Measurements from ENCODE around the gene PRICKLE1. TPM values are rescaled to one million over a fixed set of nuclear protein-coding genes. Genes with fewer than 3 reads are reported as not detected.

The PRICKLE1 gene
- total RNA-seq, 1 donor from 2014 or later: 22.2 TPM

DNA sequence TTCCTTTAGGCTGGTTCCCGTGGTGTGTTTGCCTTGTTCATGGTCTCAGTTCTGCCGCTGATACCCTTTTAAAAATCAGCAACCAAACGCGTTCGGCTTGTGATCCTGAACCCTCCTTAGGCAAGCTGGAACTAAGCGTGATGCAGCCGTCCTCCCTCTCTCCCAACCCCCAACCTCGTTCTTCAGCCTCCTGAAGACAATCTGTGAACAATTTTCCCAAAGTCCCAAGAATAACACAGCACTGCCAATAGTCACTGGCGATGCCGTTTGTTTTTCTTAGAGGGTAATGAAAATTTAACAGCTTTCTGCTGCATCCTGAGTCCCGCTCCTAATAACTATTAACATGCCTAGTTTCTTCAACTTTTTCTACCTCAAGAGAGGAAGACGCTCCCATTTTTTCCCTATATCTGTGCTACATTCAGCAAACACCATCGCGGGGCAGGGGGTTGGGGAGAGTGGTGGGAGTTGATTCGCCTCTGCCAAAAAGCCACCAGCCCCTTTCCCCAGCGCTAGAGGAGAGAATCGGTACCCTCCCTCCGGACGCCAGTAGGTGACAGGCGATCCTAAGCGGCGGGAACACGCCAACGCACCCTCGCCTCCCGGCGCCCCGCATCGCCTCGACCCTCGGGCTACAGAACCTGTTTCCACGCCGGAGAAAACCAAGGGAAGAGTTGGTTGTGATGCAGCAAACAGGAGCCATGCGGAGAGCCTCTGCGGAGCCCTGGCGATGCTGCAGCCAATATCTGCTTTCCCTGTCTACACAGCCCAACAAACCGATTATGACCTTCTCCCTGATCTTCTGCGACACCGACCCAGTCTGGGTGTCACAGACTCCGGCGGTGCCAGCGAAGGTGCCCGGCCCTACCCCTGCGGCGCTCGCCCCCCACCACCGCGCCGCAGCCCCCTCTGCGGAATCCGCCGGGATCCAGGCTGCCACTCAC, 752 bp downstream of the PRICKLE1 start:
- DNase-seq (ENCODE audit: low read depth in 2 of 2): peak; percentile 33 to 40

DNA sequence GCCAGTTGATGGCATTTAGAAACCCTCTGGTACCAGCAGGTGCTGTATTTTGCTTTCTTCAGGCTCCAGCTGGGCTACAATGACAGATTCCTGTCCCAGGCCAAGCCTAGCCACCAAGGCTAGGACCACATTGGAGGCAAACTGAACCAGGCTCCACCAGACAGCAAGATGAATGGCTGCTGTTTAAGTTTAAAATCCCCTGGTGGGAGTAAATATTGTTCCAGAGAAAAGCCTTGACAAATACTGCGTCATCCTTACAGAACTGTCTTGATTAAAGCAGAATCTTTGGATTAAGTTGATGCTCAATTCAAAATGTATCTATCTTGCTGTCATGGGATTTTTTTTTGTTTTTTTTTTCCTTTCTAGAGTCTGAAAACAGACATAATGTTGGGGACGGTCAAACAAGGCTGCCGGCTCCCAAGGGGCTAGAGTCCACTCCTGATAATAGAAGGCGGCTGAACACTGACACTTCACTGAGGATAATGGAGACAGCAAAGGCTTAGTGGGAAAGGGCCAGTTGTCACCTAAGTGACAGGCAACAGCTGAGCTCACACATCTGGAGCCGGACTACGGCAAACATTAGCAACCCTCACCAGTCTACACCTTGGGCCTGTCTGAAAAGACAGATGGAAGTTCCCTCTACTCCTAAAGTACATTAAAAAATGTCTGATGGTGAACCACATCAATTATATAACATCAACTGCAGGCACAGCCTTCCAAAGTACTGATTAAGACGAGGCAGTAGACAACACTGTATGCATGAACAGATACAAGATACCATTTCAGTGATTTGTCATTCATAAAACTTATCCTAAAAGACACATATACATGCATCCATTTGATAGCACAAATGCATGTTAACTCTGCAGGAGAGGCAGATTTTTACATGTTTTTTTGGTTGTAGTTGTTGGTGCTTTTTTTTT, 1.7 kb downstream of the PRICKLE1 start:
- DNase-seq (ENCODE audit: low read depth in 2 of 2): peak in 1 of 2 donors; percentile 5

DNA sequence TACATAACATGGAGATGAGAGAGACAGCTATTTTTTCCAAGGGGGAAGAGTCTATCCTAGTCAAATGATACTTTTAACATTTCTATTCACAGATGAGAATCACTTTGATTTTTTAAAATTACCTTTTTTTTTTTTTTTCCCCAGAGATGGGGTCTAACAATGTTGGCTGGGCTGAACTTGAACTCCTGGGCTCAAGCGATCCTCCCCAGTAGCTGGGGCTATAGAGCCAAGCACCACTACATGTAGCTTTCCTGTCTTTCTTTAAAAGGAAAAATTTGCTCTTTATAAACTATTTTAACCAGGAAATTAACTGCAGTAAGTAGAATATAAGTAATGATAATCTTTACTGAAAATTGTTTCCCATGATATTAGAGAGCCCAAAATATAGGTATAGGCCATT, 3.3 kb downstream of the PRICKLE1 start:
- DNase-seq (ENCODE audit: low read depth in 2 of 2): no peak

DNA sequence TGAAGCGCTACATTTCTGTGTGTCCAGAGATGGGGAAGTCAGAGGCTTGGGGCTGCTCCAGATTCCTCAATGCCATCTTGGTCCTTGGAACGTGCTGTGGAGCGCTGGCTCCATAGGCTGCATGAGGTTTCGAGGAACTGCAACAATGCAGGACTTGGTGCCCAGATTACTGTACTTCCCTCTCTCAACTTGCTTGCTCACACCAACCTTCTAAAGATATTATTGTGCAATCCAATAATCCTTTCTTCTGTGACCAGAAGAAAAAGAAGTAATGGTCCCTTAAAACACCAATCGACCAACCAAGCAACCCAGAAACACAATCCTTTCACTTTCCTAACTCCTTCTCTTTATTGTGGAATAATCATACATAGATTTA, 3.7 kb downstream of the PRICKLE1 start:
- no peak for DNase-seq (ENCODE audit: low read depth in 2 of 2)

DNA sequence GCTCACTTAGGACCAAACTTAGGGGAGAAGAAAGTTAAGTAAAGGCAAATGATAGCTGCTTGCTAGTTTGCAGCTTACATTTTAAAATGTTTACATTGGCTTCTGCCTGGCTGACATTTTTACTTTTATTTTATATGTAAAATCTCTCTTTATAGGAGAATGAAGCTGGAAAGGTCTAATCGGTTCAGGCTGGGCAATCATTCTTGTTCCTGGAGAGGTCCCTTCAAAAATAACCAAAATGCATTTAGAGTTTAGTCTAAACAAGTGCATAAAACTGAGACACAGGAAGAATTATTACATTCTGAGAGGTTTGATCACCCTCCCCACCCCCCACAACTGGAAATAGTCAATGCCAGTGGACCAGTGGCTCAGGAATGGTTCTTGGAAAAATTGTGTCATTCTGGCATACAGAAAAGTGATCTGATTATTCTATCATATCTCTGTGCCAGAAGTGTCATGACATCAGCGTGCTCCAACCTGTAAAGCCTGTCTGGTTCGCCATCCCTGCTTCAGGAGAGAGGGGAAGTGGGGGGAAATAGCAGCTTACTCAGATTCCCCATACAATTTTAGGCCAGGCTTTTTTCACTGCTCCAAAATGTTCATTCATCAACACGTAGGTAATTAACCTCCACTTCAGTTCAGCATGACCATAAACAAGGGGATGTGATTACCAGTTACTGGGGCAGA, 4.2 kb downstream of the PRICKLE1 start:
- DNase-seq (ENCODE audit: low read depth in 2 of 2): peak in 1 of 2 donors; percentile 65

DNA sequence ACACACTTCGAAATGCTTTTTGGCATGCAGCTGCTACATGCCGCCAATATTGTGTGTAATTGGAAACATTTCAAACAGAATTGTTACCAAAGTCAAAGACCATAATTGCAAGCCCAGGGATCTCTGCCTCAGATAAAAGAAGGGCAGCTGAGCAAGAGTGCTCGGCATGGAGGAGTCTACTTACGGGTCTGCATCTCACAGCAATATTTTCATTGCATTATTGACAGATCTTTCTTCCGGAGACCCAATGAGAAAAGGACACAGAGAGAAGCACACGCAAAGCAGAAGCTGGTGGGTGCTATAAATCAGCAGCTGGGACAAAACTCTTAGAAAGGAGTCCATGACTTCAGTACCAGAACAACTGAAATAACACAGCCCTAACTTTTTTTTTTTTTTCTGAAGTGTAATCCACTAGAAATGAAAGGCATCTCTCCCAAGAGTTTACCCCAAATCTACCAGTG, 4.9 kb downstream of the PRICKLE1 start:
- DNase-seq (ENCODE audit: low read depth in 2 of 2): peak in 1 of 2 donors; percentile 6

DNA sequence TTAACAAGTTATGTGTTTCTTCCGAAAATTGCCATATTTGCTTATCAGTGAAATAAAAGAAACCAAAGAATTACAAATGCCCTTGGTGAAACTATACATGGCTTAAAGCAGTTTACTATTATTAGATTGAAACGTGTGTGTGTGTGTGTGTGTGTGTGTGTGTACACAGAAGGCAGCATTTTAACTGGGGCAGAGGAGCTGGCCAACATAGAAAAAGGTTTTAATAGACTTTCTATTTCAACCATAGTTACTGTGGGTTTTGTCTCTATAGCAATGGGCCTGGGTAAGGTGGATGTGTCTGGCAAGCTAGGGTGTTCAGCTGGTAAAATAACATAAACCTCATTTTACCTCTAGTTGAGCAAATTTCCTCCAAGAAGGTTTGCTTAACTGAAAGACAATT, 6.5 kb downstream of the PRICKLE1 start:
- DNase-seq (ENCODE audit: low read depth in 2 of 2): no peak

DNA sequence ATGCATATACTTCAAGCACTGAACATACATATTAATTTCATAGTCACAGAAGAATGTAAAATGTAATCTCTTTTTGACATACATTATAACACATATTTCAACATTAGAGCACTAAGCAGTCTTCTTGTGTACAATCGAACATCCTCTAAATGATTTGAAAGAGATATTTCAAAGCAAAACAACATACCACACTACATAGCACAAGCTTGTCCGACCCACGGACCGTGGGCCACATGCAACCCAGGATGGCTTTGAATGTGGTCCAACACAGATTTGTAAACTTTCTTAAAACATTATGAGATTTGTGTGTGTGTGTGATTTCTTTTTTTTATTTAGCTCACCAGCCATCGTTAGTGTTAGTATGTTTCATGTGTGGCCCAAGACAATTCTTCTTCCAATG, 7.0 kb downstream of the PRICKLE1 start:
- no peak for DNase-seq (ENCODE audit: low read depth in 2 of 2)

DNA sequence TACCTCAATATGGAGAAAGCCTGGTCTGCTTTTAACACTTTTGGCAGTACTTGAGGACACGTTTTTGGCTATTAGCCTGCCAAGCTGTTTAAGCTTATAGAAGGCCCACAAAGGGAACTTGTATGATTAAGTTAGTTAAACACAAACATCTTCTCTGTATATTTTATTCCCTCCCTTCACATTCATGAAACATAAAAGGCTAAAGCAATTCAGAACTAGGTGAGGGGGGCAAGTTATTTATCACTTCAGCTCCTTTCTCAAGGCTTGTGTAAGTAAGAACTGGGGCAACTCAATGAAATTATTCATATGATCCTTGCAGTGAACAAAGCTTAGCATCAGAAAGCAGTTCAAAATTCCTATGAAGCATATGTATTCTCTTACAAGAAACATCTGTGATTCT, 7.5 kb downstream of the PRICKLE1 start:
- no peak for DNase-seq (ENCODE audit: low read depth in 2 of 2)

DNA sequence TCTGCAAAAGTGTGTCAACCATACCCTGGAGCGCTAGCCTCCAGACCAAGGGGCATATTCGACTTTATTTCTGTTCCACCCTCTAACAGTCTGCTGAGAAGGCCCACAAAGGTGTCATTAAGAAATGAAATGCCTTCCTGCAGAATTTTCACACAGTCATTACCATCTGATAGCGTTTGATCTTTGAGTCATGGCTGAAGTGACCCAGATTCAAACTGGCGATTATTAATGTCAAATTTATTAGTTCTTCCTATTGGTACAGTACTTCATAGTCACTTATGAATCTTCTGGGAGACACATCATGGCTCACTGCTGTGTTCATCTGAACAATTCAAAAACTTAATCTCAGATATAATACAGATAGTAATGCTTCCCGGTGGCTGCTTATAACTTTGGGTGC, 13.2 kb downstream of the PRICKLE1 start:
- DNase-seq (ENCODE audit: low read depth in 2 of 2): no peak

DNA sequence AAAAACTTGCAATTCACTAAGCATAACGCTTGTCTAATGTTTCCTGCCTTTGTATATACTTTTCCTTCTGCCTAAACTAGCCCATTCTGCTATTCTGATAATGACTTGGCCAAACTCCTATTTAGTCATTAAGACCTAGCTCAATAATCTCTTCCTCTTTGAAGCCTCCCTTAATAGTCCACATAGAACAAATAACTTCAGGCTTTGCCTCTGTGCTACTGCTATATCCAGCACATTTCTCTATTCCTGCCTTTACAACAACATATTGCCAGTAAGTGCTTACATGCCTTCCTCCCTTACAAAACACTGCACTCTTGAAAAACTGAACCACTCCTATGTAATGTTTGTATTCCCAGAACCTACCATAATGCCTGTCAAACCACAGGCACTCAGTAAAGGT, 13.8 kb downstream of the PRICKLE1 start:
- no peak for DNase-seq (ENCODE audit: low read depth in 2 of 2)

DNA sequence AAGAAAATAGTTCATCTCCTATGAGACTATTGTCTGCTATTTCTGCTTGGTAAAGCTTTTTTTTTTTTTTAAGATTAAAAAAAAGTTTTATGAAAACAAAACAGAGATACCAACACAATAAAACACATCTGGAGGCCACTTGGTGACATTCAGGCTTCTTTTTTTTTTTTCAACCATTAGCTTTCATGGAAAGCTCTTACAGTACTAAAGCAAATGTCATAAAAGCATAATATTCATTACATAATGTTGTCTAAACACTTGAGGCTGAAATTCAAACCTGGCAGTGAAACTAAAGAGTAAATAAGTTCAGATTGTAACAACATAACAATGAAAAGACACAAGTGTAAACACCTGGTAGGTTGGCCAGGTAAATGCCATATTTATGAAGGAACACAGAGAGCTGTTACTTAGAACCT, 14.7 kb downstream of the PRICKLE1 start:
- DNase-seq (ENCODE audit: low read depth in 2 of 2): peak in 1 of 2 donors; percentile 22

DNA sequence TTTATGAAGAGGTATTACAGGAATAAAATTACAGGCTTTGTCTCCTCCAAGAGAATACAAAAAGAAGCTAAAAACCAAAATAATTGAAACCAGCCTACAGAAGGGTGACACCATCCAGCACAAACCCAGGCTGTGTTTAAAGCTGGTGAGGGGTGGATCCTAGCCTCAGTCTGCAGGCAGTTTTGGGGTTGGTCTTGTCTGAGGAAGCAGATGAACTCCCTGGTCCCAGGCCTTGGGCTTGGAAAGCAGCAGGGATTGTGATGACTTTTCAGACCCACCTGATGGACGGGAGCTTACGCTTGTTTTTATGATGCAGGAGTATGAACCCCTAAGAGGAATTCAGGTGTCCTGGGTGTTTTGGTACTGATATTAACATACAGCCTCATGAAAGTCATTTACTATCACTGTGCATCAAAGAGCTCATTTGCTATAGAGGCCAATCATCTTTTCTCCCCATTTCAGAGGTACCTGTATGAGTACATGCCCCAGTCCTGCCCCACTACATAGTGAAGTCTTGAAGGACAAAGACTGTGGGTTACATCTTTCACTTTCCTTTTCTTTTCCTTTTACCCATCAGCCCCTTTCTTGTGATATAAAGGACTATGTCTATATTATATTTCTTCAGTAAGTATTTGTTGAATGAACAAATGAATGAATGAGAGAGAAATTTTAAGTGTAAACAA, 18.1 kb downstream of the PRICKLE1 start:
- no peak for DNase-seq (ENCODE audit: low read depth in 2 of 2)

DNA sequence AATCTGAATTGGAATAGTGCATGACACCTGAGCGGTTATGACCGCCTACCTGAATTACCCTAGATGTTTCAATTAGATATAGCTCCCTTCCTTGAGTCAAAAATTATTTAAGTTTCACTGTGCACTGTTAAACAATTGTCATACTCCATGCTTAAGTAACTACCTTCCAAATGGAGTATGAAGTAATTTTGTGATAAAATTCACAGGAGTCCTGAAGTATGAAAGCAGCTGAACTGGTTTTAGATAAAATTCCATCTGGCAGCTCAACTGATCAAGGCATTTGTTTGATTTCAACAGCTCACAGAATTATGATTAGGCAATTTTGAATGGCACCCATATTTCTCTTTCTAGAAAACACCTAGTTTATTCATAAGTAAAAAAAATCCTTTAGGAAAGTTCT, 19.5 kb downstream of the PRICKLE1 start:
- DNase-seq (ENCODE audit: low read depth in 2 of 2): no peak

DNA sequence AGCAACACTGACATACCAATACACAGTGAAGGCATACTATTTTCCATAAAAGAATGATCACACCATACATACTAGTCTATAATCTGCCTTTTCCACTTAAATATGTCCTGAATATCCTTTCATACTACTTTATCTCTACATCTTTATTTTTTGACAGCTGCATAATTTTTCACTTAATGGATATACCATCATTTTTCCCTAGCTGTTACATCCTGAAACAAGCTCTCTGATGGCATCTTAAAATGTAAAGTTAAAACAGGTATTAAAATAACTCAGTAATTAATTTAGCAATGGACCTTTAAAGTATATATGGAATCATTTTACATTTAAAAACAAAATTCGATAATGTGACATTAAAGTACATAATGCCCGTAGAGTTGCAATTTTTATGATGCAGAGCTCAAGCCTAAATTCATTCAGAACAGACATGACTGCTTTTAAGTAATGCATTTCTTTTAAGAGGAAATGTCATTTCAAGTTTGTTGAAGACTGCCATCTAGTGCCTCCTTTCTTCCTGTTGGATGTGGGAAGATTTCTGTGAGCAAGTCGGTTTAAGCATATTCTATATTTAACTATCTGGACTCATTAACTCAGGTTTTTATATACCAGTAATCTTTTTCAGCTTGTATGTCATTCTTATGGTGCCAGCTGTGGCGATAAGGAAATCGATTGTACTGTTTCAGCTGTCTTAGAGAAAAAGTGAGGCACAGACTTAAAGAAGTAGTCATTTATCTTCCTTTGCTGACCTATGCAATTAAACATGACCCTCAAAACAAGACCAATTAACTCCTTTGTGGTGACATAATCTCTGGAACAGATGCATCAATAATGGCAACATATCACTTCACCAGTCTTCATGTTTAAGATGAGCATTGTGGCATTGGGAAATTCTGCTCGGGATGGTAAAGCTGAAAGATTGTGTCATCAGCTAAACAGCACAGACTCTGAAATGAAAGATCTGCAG, 20.3 kb downstream of the PRICKLE1 start:
- DNase-seq (ENCODE audit: low read depth in 2 of 2): peak; percentile 71 to 80

DNA sequence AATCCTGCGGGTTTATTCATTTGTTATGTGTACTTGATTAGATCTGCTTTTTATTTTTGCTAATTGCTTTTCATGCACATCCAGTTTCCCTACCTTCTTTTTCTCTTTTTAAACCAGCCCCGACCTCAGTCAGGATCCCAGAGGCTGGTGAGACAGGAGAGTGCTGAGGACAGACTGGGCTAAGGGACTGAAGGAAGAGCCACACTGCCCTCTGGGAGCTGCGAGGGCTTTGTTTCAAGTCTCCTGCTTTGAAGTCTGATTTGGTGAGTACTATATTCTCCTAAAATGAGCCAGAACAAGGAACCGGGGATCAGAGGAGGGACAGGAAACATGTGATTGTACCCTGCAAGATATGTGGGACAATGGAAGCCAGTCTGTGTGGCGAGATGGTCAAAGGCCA, 23.9 kb downstream of the PRICKLE1 start:
- peak; percentile 25 to 27 for DNase-seq (ENCODE audit: low read depth in 2 of 2)

DNA sequence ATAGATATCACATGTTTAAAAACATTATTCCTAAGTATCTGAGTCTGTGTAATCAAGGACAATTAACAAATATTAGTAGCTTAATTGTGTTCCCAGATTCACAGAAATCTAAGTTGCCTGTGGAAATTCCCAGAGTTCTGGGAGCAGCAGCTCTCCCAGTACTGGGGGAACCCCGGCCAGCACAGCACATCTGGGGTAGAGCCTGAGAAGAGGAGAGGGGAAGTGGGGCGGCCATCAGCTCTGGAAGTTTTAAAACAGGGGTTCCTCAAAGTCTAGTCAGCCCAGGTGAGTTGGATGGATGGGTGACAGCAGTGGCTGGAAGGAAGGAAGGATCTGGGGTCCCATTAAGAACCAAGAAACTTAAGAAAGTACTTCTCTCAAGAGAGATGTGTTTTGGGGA, 24.6 kb downstream of the PRICKLE1 start:
- no peak for DNase-seq (ENCODE audit: low read depth in 2 of 2)

DNA sequence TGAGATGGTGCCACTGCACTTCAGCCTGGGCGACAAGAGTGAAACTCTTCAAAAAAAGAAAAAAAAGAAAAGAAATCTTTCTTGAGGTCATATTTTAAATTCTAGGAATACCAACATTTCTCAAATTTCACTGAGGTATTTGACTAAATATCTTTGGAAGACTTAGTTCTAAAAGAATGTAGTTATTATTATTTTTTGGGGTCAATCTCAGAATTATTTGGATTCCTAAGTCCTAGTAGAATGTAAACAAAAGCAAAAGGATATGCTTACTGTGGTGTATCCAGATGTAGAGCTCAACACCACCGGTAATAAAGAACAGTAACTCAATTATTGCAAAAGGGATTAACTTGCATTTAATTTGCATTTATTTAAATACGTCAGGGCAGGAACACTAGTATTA, 25.0 kb downstream of the PRICKLE1 start:
- no peak for DNase-seq (ENCODE audit: low read depth in 2 of 2)

DNA sequence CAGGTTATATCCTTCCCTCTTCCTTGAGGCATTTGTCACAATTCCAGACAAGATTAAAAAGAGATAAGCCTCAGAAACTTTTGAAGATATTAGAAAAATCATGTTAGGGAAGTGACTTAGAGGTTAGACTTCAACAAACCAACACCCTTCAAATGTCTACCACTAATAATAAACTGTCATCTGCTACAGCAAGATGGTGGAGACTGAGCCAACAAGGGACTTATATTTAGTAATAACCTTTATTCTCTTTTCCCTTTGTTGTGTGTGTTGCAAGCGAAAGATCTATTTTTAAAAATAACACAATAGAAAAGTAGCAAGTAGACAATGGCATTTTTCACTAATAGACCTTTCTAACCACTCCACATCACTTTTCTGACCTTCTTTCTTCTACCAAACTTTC, 28.6 kb downstream of the PRICKLE1 start:
- no peak for DNase-seq (ENCODE audit: low read depth in 2 of 2)
